Parathyroid adenoma (tissue), 2 donors: Measurements from ENCODE around the gene GNMT.

Experiments
- H2AFZ ChIP-seq: fragments of 300-600 bp; sonication (generic); one replicate; pipeline ENCODE4 v1.7.0; 2017; ENCODE audit warnings: antibody characterized with exemption, mild to moderate bottlenecking
- H3K27ac ChIP-seq: fragments of 300-600 bp; sonication (generic); one replicate; pipeline ENCODE4 v1.7.0; 2017
- H3K27me3 ChIP-seq: fragments of 300-600 bp; sonication (generic); one replicate; pipeline ENCODE4 v1.7.0; 2017; ENCODE audit warnings: low read length; ENCODE audit not compliant: control insufficient read depth, insufficient read depth
- H3K36me3 ChIP-seq: fragments of 300-600 bp; sonication (generic); one replicate; pipeline ENCODE4 v1.7.0; 2017; ENCODE audit warnings: low read length; ENCODE audit not compliant: control insufficient read depth, insufficient read depth
- H3K4me1 ChIP-seq: fragments of 300-600 bp; sonication (generic); one replicate; pipeline ENCODE4 v1.7.0; 2017; ENCODE audit warnings: control low read depth
- H3K4me2 ChIP-seq: fragments of 300-600 bp; sonication (generic); one replicate; pipeline ENCODE4 v1.7.0; 2017; ENCODE audit warnings: low read length
- H3K4me3 ChIP-seq: fragments of 300-600 bp; sonication (generic); one replicate; pipeline ENCODE4 v1.7.0; 2017; ENCODE audit warnings: low read depth, low read length
- H3K79me2 ChIP-seq: fragments of 300-600 bp; sonication (generic); one replicate; pipeline ENCODE4 v1.7.0; 2017; ENCODE audit warnings: control low read depth
- H3K9ac ChIP-seq: fragments of 300-600 bp; sonication (generic); one replicate; pipeline ENCODE4 v1.7.0; 2017; ENCODE audit warnings: mild to moderate bottlenecking
- H3K9me3 ChIP-seq: fragments of 300-600 bp; sonication (generic); one replicate; pipeline ENCODE4 v1.7.0; 2017; ENCODE audit warnings: low read length; ENCODE audit not compliant: control insufficient read depth
- TF ChIP-seq, protein P1 (sequence below): fragments of 300-600 bp; sonication (generic); IDR thresholded peaks from one replicate; pipeline ENCODE4 v1.7.0; 2017; ENCODE audit warnings: antibody characterized with exemption, mild to moderate bottlenecking
- donor health status: primary hyperparathyroidism.

Gene GNMT

DNA sequence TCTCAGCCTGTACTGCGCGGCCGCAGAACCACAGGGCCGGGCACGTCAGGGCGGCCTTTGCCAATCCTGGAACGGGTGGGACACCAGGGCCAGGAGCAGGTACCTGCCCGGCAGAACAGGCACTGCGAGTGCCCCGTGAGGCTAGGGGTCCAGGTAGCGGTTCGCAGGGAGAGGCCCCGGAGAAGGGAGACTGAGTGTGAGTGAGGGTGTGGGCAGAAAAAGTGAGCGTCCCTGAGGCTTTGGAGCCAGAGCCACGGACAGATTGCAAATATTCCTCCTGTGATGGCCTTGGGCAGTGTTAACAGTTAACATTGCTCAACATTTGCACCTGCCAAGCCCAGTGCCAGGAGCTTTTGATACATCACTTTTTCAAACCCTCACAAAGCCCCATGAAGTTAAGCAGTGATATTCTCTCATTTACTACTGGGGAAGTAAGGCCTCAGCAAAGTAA lies 491 bp downstream of the GNMT start:
- Histone ChIP-seq H3K79me2 (no peaks in the 10 kb centered on the region), H3K4me3 (peak overlapping the region; percentile 55), H3K27ac (no peak overlapping the region), H2AFZ (peak overlapping the region; percentile 95), H3K36me3 (no peaks in the 10 kb centered on the region), H3K4me2 (peak overlapping the region; percentile 98), H3K9me3 (no peaks in the 10 kb centered on the region), H3K27me3 (no peaks in the 10 kb centered on the region), H3K9ac (no peak overlapping the region), H3K4me1 (peaks cover 2% of the 10 kb centered on the region)
- TF ChIP-seq, protein P1, sequence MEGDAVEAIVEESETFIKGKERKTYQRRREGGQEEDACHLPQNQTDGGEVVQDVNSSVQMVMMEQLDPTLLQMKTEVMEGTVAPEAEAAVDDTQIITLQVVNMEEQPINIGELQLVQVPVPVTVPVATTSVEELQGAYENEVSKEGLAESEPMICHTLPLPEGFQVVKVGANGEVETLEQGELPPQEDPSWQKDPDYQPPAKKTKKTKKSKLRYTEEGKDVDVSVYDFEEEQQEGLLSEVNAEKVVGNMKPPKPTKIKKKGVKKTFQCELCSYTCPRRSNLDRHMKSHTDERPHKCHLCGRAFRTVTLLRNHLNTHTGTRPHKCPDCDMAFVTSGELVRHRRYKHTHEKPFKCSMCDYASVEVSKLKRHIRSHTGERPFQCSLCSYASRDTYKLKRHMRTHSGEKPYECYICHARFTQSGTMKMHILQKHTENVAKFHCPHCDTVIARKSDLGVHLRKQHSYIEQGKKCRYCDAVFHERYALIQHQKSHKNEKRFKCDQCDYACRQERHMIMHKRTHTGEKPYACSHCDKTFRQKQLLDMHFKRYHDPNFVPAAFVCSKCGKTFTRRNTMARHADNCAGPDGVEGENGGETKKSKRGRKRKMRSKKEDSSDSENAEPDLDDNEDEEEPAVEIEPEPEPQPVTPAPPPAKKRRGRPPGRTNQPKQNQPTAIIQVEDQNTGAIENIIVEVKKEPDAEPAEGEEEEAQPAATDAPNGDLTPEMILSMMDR = no peak

DNA sequence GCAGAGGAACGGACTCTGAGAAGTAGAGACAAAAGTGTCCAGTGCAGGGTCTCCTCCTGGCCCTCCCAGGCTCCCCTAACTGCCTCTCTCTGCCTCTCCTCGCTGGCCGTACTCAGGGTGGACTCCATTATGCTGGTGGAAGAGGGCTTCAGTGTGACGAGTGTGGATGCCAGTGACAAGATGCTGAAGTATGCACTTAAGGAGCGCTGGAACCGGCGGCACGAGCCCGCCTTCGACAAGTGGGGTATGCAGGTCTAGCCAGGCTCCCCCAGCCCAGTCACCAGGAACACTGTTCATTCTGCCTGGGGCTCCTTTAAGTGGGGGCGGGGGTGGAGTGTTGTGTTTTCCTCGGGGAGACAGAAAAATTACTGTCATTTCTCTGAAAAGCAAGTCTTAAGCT lies 1.5 kb downstream of the GNMT start:
- H3K27ac ChIP-seq = no peak overlapping the region
- no peak overlapping the region for H3K9ac ChIP-seq
- H3K79me2 ChIP-seq = no peaks in the 10 kb centered on the region
- TF ChIP-seq, protein P1 = no peak
- H2AFZ ChIP-seq = no peak overlapping the region
- H3K36me3 ChIP-seq = no peaks in the 10 kb centered on the region
- no peak overlapping the region for H3K4me2 ChIP-seq
- H3K4me1 ChIP-seq = peaks cover 2% of the 10 kb centered on the region
- no peak overlapping the region for H3K4me3 ChIP-seq
- H3K27me3 ChIP-seq = no peaks in the 10 kb centered on the region
- H3K9me3 ChIP-seq = no peaks in the 10 kb centered on the region

DNA sequence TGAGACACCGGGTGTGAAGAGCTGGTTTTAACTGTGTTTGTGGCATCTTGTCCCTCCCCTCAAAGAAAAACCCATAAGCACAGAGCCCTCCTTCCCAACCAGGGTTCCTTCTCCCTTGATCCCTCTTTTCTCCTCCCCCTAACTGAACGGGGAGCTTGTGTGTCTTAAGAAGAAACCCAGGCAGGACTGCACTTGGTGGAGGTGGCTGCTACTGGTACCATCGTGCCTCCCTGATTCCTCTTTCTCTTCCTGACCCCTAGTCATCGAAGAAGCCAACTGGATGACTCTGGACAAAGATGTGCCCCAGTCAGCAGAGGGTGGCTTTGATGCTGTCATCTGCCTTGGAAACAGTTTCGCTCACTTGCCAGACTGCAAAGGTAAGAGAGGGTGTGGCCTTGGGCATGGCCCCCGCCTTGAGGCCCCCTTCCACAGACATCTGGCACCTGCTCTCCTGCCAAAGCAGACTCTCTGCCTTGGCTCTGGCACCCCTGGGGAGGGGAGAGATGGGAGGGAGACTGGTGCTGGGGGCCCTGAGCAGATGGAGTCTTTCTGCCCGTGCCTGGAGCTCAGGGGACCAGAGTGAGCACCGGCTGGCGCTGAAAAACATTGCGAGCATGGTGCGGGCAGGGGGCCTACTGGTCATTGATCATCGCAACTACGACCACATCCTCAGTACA lies 2.1 kb downstream of the GNMT start:
- Histone ChIP-seq H3K27me3 (no peaks in the 10 kb centered on the region), H3K4me2 (no peak overlapping the region), H2AFZ (no peak overlapping the region), H3K36me3 (no peaks in the 10 kb centered on the region), H3K4me3 (no peak overlapping the region), H3K79me2 (no peaks in the 10 kb centered on the region), H3K9ac (no peak overlapping the region), H3K27ac (no peak overlapping the region), H3K4me1 (peaks cover 2% of the 10 kb centered on the region), H3K9me3 (no peaks in the 10 kb centered on the region)
- TF ChIP-seq, protein P1 = no peak

DNA sequence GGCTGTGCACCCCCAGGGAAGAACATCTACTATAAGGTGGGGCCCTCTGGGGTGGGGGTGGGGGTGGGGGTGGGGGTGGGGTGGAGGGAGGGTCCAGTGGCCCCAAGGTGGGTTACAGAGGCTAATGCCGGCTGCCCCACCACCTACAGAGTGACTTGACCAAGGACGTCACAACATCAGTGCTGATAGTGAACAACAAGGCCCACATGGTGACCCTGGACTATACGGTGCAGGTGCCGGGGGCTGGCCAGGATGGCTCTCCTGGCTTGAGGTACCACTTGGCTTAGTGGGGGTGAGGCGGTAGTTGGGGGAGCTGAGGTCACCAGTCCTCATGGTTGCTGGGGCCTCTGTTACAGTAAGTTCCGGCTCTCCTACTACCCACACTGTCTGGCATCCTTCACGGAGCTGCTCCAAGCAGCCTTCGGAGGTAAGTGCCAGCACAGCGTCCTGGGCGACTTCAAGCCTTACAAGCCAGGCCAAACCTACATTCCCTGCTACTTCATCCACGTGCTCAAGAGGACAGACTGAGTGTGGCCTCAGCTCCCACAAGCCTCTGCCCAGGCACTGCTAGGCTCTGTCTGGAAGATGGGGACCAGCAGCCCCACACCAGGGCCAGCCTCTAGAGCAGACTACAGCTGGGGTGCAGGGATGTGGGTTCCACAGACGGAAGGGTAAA lies 2.8 kb downstream of the GNMT start:
- H2AFZ ChIP-seq = no peak overlapping the region
- no peaks in the 10 kb centered on the region for H3K27me3 ChIP-seq
- no peaks in the 10 kb centered on the region for H3K9me3 ChIP-seq
- TF ChIP-seq, protein P1 = no peak
- H3K9ac ChIP-seq = no peak overlapping the region
- H3K27ac ChIP-seq = no peak overlapping the region
- peaks cover 2% of the 10 kb centered on the region for H3K4me1 ChIP-seq
- H3K36me3 ChIP-seq = no peaks in the 10 kb centered on the region
- no peak overlapping the region for H3K4me3 ChIP-seq
- no peak overlapping the region for H3K4me2 ChIP-seq
- H3K79me2 ChIP-seq = no peaks in the 10 kb centered on the region
